Breast epithelium (tissue), 3 donors: ENCODE results near the gene RPS6KA3.

Experiments
- CTCF ChIP-seq, 3 donors: fragments of 450-650 bp; IDR thresholded peaks; one replicate each; pipeline ENCODE4 v1.5.1; 2016 to 2017; ENCODE audit warnings: antibody characterized with exemption in 3 of 3, mild to moderate bottlenecking in 3 of 3, moderate library complexity in 3 of 3
- POLR2A ChIP-seq: fragments of 450-650 bp; IDR thresholded peaks from one replicate; pipeline ENCODE4 v1.6.1; 2016; ENCODE audit warnings: antibody characterized with exemption, mild to moderate bottlenecking, moderate library complexity
- POLR2AphosphoS5 ChIP-seq, 3 donors: sonication (generic); formaldehyde crosslinking; IDR thresholded peaks; one replicate each; pipeline ENCODE4 v1.6.1; 2017; ENCODE audit warnings: antibody characterized with exemption in 3 of 3

- TF ChIP-seq CTCF (IDR thresholded peaks at IDR 0.05) (no peak), POLR2A (no peak), POLR2AphosphoS5 (IDR thresholded peaks at IDR 0.05) (no peak)
Measured at GRCh38 chrX:20251691-20252090, 15.0 kb downstream of the RPS6KA3 start.
